ENCODE measurements around the gene NPB.
A peak's percentile ranks its signal among the peaks of the same experiment; 100 is the strongest.

- TF ChIP-seq POLR2A (IDR thresholded peaks at IDR 0.05; ENCODE audit: low read depth, low read length) (peak; percentile 51; the same call in 1 of the 2 replicates), TAF1 (IDR thresholded peaks at IDR 0.05; ENCODE audit: borderline replicate concordance, low read depth, low read length) (no peak)
These were observed 32.6 kb upstream of the NPB start for GRCh38 chr17:81869221-81870130.
